HG03457 (cell line): ENCODE data around the gene VDAC2.

ENCODE experiments used
- ATAC-seq: cut with Tn5 transposase; IDR thresholded peaks from one replicate; pipeline ENCODE4 v1.9.1; 2021; ENCODE audit warnings: moderate number of reproducible peaks; ENCODE audit not compliant: unreplicated experiment

The VDAC2 gene

DNA sequence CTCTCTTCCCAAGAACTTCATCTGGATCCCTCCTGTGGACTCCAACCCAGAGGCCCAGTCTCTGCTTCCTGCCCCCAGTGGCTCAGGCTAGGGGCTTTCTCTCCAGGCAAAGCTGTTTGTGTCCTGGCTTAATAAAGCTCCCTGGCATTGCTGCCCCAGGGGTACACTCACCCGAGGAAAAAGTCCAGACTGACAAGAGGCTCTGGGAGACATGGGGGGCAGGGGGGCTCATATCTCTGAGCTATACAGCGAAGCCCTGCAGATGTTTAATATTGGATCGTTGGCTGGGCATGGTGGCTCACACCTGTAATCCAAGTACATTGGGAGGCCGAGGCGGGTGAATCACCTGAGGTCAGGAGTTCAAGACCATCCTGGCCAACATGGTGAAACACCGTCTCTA is 35.9 kb downstream of the VDAC2 start:
- no peak for ATAC-seq

DNA sequence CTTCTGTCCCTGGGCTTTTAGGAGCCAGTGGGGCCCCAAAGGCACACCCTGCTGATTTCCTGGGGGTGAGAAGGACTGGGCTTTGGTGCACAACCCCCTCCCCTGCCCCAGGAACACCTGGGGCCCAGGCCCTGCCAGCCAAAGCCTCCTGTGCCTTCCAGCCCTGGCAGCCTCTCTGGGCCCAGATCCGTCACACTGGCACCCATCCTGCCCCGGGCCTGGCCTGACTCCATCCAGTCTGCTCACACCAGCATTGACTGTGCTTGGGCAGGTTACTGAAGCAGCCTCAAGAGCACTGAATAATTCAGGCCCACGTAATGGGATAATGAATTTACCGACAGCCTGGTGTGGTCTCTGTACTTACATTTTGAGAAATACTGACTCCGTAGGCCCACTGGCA is 37.2 kb downstream of the VDAC2 start:
- no peak for ATAC-seq

DNA sequence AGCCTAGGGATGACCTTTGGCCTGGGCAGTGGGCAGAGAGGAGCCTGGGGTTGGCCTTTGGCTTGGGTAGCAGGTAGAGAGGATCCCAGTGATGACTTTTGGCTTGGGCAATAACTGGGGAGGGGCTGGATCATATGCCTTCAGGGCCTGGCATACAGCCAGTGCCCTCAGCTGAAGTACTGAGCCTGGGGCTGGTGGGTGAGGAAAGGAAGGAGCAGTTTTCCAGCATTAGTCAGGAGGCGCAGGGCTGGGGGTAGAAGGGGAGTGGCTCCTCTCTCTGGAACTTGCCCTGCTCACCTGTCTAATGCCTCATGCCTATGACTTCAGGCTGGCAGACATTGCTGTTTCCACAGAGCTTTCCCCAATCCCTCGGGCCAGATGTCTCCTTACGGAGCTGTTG is 40.3 kb downstream of the VDAC2 start:
- ATAC-seq: no peak

DNA sequence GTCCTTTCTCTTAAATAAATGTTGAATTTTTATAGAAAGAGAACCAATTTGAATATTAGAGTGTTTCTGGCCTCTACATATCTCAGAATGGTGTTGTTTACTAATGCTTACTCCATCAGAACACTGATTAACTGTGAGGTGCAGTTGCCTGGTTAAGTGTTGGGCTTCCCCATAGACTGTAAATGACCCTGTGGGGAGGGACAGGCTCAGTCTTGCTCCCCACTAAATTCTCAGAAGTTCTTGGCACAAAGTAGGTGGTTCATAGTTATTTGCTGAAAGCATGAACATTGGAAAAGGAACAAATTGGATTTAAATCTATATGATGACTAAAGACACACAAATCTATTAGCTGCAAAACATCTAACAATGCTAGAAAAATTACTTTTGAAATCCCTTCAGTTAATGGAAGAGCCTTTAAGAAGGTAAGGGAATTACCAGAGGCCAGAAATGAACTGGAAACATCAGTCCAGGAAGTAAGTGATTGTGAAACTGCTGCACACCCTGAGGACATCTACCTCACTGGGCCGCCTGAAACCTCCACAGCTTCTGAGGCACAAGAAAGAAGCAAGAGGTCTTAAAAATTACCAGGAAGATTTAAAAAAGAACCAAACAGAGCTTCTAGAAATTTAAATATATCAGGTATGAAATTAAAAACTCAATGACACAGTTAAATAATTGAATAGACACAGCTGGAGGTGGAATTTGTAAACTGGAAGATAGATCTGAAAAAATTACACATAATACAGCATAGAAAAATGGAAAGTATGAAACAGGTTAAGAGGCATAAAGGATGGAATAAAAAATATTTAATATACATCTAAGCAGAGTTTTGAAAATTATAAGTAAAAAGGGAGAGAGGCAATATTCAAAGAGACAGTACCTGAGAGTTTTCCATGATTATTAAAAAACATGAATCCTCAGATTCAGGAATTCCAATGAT is 43.0 kb downstream of the VDAC2 start:
- ATAC-seq: no peak

DNA sequence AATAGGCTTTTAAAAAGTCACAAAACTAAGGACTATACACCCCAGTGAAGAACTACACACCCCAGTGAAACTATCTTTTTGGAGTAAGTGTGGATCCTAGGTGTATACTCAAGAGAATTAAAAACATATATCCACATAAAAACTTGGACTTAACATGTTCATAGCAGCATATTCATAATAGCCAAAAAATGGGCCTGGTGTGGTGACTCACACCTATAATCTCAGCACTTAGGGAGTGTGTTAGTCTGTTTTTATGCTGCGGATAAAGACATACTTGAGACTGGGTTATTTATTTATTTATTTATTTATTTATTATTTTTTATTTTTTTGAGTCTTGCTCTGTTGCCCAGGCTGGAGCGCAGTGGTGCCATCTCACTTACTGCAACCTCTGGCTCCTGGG is 44.1 kb downstream of the VDAC2 start:
- ATAC-seq: no peak

DNA sequence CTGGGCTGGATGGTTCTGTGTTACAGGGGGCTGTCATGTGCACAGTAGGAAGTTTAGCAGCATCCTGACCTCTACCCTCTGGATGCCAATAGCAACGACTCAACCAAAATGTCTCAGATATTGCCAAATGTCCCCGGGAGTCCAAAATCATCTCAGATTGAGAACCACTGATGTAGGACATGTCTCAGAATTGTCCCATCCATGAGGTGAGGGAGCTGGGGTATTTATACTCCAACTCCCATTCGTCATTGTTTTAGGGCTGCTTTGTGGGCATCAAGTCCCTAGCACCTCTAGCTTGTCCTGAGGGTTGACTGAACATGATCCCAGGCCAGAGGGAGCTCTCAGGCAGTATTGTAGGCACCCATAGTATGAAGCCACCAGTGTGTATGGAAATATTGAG is 50.4 kb downstream of the VDAC2 start:
- no peak for ATAC-seq

DNA sequence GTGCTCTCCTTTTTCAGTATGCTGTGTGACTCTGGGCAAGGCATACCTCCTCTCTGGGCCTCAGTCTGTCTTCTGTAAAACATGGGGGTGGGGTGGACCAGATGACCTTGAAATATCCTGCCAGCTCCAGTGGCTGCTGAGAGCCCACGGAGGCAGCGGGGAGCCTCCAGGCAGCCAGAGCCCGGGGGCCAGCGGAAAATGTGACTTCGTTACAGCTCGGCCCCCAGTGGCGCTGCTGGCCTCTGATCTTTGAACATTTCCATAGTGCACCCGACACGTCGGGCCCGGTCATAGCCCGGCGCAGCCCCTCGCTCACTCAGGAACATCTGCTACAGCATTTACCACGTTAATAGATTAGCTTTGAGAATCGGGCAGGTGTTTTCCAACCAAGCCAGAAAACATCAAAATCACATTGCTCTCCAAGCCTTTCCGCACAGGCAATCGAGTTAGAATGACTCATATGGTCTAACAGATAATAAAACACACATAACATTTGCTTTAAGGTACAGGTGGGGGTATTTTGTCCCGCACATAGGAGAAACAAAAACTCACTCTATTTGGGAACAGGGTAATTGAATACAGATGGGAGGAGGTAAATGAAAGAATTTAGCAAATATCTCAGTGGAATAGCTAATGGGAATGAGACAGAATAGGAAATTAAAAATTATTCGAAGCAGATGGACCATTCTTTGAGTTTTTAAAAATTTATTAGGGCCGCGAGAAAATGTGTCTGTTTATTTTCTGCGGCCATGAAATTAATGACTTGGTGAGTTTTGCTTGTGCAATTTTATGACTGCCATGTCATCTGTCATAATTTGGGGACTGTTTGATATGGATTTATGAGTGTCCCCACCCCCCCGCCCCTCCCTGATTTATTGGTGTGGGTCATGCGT is 51.5 kb downstream of the VDAC2 start:
- ATAC-seq: no peak

DNA sequence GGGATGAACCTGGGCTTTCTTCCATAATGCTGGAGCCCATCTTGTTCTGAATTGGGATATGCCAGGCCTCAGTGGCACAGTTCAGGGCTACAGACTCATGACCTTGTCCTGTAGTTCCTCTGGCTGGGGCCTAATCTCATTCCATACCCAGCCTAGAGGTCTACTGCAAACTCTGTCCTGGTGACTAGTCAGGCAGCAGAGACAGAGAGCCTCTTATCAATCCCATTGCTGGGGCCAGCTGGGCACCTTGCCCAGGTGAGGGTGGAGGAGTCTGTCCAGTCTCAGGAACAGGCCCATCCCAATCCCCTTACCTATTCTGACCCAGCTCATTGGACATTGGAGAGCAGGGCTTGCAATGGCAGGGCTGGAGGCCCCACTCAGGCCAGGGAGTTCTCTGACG is 53.2 kb downstream of the VDAC2 start:
- ATAC-seq: no peak

DNA sequence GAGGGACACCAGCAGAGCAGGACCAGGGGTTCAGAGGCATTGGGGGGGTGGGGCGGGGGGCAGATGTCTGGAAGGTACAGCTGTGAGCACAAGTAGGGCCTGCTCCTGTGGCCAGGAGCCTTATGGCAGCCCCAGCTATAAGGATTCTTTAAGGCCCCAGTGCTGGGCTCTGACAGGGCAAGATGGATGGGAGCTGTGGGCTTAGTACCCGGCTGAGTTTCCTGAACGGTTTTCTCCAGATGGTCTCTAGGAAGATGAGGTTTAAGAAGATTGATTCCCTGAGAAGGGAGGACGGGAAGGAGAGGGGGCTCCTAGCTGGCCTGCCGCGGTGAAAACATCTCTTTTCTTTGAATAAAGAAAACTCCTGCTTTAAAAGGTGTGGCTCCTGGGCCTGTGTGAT is 55.3 kb downstream of the VDAC2 start:
- no peak for ATAC-seq

DNA sequence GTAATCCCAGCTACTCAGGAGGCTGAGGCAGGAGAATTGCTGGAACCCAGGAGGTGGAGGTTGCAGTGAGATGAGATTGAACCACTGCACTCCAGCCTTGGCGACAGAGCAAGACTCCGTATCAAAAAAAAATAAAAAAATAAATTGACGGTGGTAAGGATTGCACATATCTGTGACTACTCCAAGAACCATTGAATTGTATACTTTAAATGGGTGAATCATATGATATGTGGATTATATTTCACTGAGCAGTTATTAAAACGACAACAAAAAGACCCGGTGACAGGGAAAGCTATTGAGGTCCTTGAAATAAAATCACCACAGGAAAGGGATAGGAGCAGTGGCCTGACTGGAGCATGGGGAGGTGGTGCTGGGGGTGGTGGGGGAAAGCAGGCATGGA is 56.3 kb downstream of the VDAC2 start:
- no peak for ATAC-seq

DNA sequence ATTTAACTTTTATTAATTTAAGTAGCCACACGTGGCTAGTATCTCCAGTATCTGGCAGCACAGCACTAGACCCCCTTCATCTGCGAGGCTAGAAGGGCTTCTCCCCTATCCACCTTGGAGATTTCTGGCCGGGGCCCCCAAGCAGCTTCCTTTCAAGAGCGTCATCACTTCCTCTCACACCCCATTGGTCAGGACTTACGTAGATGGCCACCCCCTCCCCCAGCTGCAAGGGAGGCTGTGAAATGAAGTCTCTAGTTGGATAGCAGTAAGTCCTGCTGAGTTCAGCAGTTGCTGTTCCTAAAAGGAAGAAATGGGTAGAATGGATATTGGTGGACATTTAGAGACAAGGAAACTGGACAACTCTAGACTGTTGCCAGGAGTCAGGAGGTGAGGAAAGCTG is 59.0 kb downstream of the VDAC2 start:
- ATAC-seq: no peak

DNA sequence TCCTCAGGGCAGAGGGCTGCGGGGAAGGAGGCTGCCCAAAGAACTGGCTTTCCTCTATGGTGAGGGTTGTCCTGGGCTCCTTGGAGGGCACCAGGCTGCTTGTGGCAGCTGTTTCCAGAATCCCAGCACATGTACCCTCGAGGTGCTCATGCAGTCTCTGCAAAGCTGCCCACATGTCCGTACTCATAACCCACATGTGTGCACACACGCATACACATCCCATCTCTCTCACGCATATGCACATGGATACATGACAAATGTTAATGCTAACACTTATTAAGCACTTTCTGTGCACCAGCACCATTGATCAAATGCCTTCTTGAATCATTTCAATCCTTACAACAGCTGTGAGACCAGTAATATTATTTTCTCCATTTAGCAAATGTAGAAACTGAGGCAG is 61.5 kb downstream of the VDAC2 start:
- no peak for ATAC-seq

DNA sequence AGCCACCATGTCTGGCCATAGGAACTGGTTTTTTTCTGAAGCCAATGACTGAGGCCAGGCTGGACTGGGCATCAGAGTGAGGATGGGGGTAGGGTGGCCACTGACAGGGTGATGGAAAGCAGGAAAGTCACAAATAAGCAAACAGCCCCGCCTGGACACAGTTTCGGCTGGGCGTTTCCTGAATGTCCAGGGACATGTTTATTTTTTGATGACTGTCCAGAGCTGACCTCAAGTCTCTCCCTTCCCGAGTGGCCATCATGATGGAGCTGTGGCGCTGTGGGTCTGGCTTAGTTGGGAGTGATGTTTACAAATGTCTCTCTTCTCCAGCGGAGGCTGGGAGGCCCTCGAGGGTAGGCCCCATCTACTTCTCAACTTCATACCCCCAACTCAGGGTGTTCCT is 62.3 kb downstream of the VDAC2 start:
- ATAC-seq: no peak

DNA sequence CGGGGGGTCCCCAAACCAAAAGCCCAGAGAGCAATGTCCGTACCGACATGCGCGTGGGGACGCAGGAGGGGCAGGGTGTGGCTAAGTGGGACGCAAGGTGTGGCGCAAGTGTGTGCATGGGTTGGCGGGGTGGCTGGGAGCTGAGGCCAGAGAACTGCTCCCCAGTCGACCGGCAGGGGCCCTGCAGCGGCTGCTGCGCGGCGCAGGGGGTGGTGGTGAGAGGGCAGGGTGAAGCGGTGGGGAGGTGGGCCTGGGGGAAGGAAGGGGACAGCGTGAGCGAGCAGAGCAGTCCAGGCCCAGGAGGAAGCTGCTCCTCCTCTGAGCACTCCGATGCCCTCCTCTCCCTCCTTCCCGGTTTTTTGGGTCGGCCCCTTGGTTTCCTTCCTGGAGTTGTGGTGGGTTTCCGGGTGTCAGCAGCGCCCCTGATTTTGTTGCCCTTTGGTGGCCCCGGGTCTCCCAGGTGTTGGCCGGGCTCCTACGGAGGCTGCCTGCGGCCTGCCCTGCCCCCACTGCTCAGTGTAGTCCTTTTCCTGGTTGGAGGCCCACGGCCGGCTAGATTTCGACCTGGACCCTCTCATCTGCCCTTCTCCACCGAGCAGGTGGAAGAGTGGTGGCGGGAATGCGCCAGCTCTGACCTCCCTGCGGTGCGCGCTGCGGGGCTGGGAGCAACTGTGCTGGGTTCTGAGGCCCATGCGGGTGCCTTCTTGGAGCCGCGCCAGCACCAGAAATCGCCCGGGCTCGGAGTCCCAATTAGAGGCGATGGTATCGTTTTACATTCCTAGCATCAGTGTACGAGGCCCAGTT is 65.7 kb downstream of the VDAC2 start:
- ATAC-seq: no peak

DNA sequence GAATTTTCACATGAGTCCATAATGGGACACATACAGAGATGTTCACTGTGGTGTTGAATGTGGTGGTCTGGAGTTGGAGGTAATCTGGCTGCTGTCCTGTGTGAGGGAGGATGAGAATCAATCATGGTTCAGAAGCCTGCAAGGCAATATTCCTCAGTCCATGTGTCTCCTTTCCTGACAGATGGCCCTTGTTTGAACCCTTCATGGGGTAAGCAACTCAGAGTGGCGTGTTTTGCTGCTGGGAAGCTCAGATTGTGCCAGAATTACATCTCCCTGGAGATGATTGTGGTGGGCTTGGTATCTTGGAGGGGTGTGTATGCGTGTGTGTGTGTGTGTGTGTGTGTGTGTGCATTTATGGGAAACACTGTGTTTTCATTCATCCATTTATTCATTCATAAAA is 69.6 kb downstream of the VDAC2 start:
- ATAC-seq: no peak
